Glutamatergic neuron (in vitro differentiated cells): Measurements from ENCODE around the gene AANAT. TPM values are rescaled to one million over a fixed set of nuclear protein-coding genes. Genes with fewer than 3 reads are reported as not detected.

Source experiments
- DNase-seq: peaks from one replicate; pipeline ENCODE4 v3.0.0; 2022
- H3K27ac Mint-ChIP-seq: one replicate; pipeline ENCODE4 v1.8.0; 2020; ENCODE audit warnings: mild to moderate bottlenecking, mixed read lengths, inconsistent platforms; ENCODE audit not compliant: unreplicated experiment
- H3K27me3 Mint-ChIP-seq: one replicate; pipeline ENCODE4 v1.8.0; 2020; ENCODE audit warnings: mild to moderate bottlenecking, moderate library complexity, mixed read lengths, inconsistent platforms; ENCODE audit not compliant: unreplicated experiment
- H3K36me3 Mint-ChIP-seq: one replicate; pipeline ENCODE4 v1.8.0; 2020; ENCODE audit warnings: mild to moderate bottlenecking, mixed read lengths, inconsistent platforms; ENCODE audit not compliant: unreplicated experiment
- H3K4me1 Mint-ChIP-seq: one replicate; pipeline ENCODE4 v1.8.0; 2020; ENCODE audit warnings: mild to moderate bottlenecking, low read depth, mixed read lengths, inconsistent platforms; ENCODE audit not compliant: unreplicated experiment
- H3K4me3 Mint-ChIP-seq: one replicate; pipeline ENCODE4 v1.8.0; 2020; ENCODE audit warnings: mild to moderate bottlenecking, mixed read lengths, inconsistent platforms; ENCODE audit not compliant: unreplicated experiment
- H3K9me3 Mint-ChIP-seq: one replicate; pipeline ENCODE4 v1.8.0; 2020; ENCODE audit warnings: mild to moderate bottlenecking, moderate library complexity, mixed read lengths, inconsistent platforms; ENCODE audit not compliant: unreplicated experiment
- CTCF ChIP-seq: fragments of 200-600 bp; sonication (generic); IDR thresholded peaks from one replicate; pipeline ENCODE4 v1.5.0; 2021; ENCODE audit not compliant: partially characterized antibody, unreplicated experiment
- total RNA-seq: library from RNA; stranded (reverse); fragmentation: NEBNext Ultra II Directional; extraction: Animal tissue kit (Norgen Biotek cat#: 25700); gene quantifications from one replicate; pipeline ENCODE4 v1.2.1, GENCODE V29; 2021; ENCODE audit not compliant: unreplicated experiment

Gene AANAT
- total RNA-seq, 1 donor from 2014 or later = 0.39 TPM

GRCh38 chr17:76500074-76500746 is 32.8 kb downstream of the AANAT start:
- H3K9me3 Mint-ChIP-seq = peaks cover 7% of the 10 kb centered on the region
- TF ChIP-seq CTCF = no peak
- H3K27me3 Mint-ChIP-seq = peaks cover 12% of the 10 kb centered on the region
- peaks cover 16% of the 10 kb centered on the region for H3K4me1 Mint-ChIP-seq
- peak overlapping the region; percentile 38 for H3K4me3 Mint-ChIP-seq
- no peak overlapping the region for H3K27ac Mint-ChIP-seq
- DNase-seq = no peak
- H3K36me3 Mint-ChIP-seq = no peaks in the 10 kb centered on the region

- DNase-seq = no peak
- TF ChIP-seq CTCF = no peak
- peak overlapping the region; percentile 38 for H3K4me3 Mint-ChIP-seq
- peaks cover 16% of the 10 kb centered on the region for H3K4me1 Mint-ChIP-seq
- no peaks in the 10 kb centered on the region for H3K36me3 Mint-ChIP-seq
- peaks cover 12% of the 10 kb centered on the region for H3K27me3 Mint-ChIP-seq
- no peak overlapping the region for H3K27ac Mint-ChIP-seq
- H3K9me3 Mint-ChIP-seq = peaks cover 7% of the 10 kb centered on the region
Measured at GRCh38 chr17:76500747-76501017, 33.3 kb downstream of the AANAT start.

GRCh38 chr17:76501018-76501826 is 33.8 kb downstream of the AANAT start, which contains the start of gene RHBDF2:
RHBDF2 (minus strand) TSS chr17:76501423; CDS start chr17:76481524, 19,899 bp downstream.
- peaks cover 12% of the 10 kb centered on the region for H3K27me3 Mint-ChIP-seq
- H3K4me3 Mint-ChIP-seq = peak within 1 kb of the TSS; percentile 90
- no peaks in the 10 kb centered on the region for H3K36me3 Mint-ChIP-seq
- peaks cover 7% of the 10 kb centered on the region for H3K9me3 Mint-ChIP-seq
- DNase-seq = peak; percentile 78
- TF ChIP-seq CTCF = no peak
- peaks cover 16% of the 10 kb centered on the region for H3K4me1 Mint-ChIP-seq
- H3K27ac Mint-ChIP-seq = no peak within 1 kb of the TSS

GRCh38 chr17:76501827-76502307 is 34.5 kb downstream of the AANAT start:
- TF ChIP-seq CTCF = no peak

More at GRCh38 chr17:76501827-76502307, 34.5 kb downstream of the AANAT start:
- peaks cover 16% of the 10 kb centered on the region for H3K4me1 Mint-ChIP-seq
- no peaks in the 10 kb centered on the region for H3K36me3 Mint-ChIP-seq
- no peak for DNase-seq
- peaks cover 7% of the 10 kb centered on the region for H3K9me3 Mint-ChIP-seq
- H3K27me3 Mint-ChIP-seq = peaks cover 12% of the 10 kb centered on the region
- H3K27ac Mint-ChIP-seq = no peak overlapping the region
- H3K4me3 Mint-ChIP-seq = peak overlapping the region; percentile 90
